ENCODE measurements around the gene PRKCI.
"Not testable (repeated sequence)": the region's sequence is repeated elsewhere in the genome, so short reads cannot be mapped to it uniquely, and the experiment has no call there.

Gene PRKCI

GRCh38 chr3:170338690-170339340 is 116.6 kb downstream of the PRKCI start:
- in situ Hi-C loops (cut with MboI; ENCODE audit: low sequenced_read_pairs), result no loop called here

- in situ Hi-C loops (cut with MboI; ENCODE audit: low sequenced_read_pairs), result not testable (repeated sequence)
These were observed 120.0 kb downstream of the PRKCI start for GRCh38 chr3:170342273-170342672.

- in situ Hi-C loops (cut with MboI; ENCODE audit: low sequenced_read_pairs), result not testable (repeated sequence)
These were observed 121.6 kb downstream of the PRKCI start for GRCh38 chr3:170343859-170344258.

- in situ Hi-C loops (cut with MboI; ENCODE audit: low sequenced_read_pairs), result no loop called here
These were observed 122.7 kb downstream of the PRKCI start for GRCh38 chr3:170344971-170345370.

- in situ Hi-C loops (cut with MboI; ENCODE audit: low sequenced_read_pairs), result no loop called here
These were observed 124.5 kb downstream of the PRKCI start for GRCh38 chr3:170346481-170347392.

- in situ Hi-C loops (cut with MboI; ENCODE audit: low sequenced_read_pairs), result no loop called here
These were observed 128.5 kb downstream of the PRKCI start for GRCh38 chr3:170350515-170351413.

GRCh38 chr3:170352936-170353335 is 130.7 kb downstream of the PRKCI start:
- in situ Hi-C loops (cut with MboI; ENCODE audit: low sequenced_read_pairs), result no loop called here

GRCh38 chr3:170353485-170353884 is 131.3 kb downstream of the PRKCI start:
- in situ Hi-C loops (cut with MboI; ENCODE audit: low sequenced_read_pairs), result no loop called here

GRCh38 chr3:170354760-170355159 is 132.5 kb downstream of the PRKCI start:
- in situ Hi-C loops (cut with MboI; ENCODE audit: low sequenced_read_pairs), result no loop called here

Data from hTERT RPE-1 (cell line).